PFSK-1 (cell line): ENCODE data around the gene ZNF622.

Experiments
- FOXP2 ChIP-seq: optimal IDR thresholded peaks from 2 replicates; pipeline ENCODE3; 2011; ENCODE audit warnings: borderline replicate concordance, control low read depth, inconsistent platforms; ENCODE audit not compliant: insufficient read depth; ENCODE audit errors: extremely low read length, extremely low read depth
- POLR2AphosphoS5 ChIP-seq: IDR thresholded peaks from 2 replicates; pipeline ENCODE4 v1.6.1; 2012; ENCODE audit warnings: low read depth, mild to moderate bottlenecking, control low read depth, low read length, moderate library complexity
- SIN3A ChIP-seq: IDR thresholded peaks from 2 replicates; pipeline ENCODE4 v1.6.1; 2012; ENCODE audit warnings: mild to moderate bottlenecking, low read length, moderate library complexity, borderline replicate concordance; ENCODE audit not compliant: insufficient read depth
- TAF1 ChIP-seq: IDR thresholded peaks from 2 replicates; pipeline ENCODE4 v1.6.1; 2012; ENCODE audit warnings: low read length, control low read depth, borderline replicate concordance; ENCODE audit not compliant: insufficient read depth
- TF ChIP-seq, protein P1 (sequence below), 2 experiments: IDR thresholded peaks; 2 replicates each; pipeline versions ENCODE4 v1.6.1 to v1.8.0; 2011 to 2012; ENCODE audit warnings: low read depth in 2 of 2, low read length in 2 of 2, control low read depth in 1 of 2, inconsistent platforms in 1 of 2, mild to moderate bottlenecking in 1 of 2, moderate library complexity in 1 of 2; ENCODE audit not compliant: insufficient read depth in 1 of 2

ZNF622 gene

DNA sequence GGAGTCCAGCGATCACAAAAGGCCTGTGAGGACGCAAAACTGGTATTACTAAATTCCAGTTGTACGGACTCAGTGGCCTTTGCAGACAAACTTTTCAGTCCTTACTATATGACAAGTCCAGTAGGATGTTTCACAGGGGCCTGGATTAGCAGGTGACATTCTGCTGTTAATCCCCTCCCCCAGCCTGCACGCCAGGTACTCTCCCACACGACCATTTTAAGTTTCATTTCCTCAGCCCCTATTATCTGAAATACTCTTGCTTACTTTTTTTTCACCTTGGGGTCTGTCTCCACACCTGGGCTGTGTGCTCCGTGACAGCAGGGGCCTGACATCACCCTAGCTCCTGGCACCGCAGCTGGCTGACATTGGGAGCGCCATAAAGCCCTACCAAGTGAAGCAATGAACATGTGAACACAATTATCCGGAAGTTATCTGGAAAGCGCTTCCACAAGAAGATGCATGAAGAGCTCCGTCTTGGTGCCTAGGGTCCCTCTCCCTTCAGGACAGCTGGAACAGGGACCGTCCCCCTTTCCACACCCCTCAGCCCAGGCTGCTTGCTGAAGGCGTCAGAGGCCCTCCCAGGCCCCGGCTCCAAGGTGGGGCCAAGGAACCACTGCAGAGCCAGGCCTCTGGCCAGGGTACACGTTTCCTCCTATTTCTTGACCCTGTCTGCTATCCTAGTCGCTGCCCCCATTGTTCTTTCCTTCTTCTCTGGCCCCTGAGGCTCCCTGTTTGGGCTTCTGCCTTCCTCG is 39.7 kb upstream of the ZNF622 start:
- TF ChIP-seq, protein P1, sequence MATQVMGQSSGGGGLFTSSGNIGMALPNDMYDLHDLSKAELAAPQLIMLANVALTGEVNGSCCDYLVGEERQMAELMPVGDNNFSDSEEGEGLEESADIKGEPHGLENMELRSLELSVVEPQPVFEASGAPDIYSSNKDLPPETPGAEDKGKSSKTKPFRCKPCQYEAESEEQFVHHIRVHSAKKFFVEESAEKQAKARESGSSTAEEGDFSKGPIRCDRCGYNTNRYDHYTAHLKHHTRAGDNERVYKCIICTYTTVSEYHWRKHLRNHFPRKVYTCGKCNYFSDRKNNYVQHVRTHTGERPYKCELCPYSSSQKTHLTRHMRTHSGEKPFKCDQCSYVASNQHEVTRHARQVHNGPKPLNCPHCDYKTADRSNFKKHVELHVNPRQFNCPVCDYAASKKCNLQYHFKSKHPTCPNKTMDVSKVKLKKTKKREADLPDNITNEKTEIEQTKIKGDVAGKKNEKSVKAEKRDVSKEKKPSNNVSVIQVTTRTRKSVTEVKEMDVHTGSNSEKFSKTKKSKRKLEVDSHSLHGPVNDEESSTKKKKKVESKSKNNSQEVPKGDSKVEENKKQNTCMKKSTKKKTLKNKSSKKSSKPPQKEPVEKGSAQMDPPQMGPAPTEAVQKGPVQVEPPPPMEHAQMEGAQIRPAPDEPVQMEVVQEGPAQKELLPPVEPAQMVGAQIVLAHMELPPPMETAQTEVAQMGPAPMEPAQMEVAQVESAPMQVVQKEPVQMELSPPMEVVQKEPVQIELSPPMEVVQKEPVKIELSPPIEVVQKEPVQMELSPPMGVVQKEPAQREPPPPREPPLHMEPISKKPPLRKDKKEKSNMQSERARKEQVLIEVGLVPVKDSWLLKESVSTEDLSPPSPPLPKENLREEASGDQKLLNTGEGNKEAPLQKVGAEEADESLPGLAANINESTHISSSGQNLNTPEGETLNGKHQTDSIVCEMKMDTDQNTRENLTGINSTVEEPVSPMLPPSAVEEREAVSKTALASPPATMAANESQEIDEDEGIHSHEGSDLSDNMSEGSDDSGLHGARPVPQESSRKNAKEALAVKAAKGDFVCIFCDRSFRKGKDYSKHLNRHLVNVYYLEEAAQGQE (IDR thresholded peaks at IDR 0.05; ENCODE audit: insufficient read depth in 1 of 2, low read depth in 2 of 2, low read length in 2 of 2): no peak
- TF ChIP-seq FOXP2 (no peak), TAF1 (no peak), POLR2AphosphoS5 (no peak), SIN3A (no peak)

DNA sequence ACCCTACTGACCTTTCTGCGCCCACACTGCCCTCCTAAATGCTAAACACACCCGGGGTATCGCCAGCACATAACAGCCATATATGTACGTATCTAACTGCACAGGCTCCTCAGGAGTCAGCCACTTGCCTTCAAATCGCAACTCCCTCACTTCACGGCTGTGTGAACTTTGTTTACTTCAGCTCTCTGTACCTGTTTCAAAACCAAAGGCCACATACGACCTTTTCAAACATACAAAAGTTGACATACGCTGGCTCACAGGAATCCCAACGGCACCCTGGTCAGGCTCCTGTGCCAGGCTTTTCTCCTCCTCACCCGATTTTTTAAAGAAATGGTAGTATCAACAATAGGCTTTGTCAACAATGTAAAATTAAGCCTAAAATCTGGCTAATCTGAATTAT is 39.0 kb upstream of the ZNF622 start:
- no peak for TF ChIP-seq POLR2AphosphoS5

DNA sequence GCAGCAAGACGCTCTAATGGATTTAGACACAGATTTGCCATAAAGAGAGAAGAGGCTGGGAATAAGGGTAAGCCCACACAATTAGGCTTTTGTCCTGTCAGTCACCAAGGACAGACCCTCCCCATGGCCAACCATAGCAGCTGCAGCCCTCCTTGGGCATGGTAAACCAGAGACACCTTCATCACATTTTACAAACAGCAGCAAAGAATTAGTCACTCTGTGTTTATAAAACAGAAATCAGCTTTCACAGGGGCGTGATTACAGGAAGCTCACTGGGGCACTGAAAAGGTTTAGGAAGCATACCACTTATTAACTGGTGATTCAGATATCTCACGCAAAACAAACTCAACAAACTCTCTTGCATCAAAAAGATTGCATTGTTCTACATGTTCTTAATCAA is 37.3 kb upstream of the ZNF622 start:
- TF ChIP-seq TAF1: no peak
- TF ChIP-seq SIN3A: no peak
- TF ChIP-seq FOXP2: no peak
- no peak for TF ChIP-seq POLR2AphosphoS5
- TF ChIP-seq, protein P1 (IDR thresholded peaks at IDR 0.05; ENCODE audit: insufficient read depth in 1 of 2, low read depth in 2 of 2, low read length in 2 of 2): no peak

DNA sequence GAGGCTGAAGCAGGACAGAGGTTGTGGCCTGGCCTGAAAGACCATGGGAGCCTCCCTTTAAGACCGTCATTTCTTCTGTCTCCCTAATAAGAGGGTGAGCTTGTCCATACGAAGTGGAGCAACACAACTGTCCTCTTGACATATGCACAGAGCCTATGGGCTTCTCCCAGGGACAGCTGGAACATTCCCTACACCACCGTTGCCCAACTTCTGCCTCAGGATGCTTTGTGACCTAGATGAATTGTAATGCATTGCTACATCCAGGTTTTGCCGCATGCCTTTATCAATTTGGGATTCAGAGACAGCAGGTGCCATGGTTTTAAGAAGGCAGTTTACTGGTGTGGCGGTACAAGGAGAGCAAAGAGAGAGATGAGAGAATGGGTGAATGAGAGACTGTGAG is 34.4 kb upstream of the ZNF622 start:
- TF ChIP-seq FOXP2 (no peak), TAF1 (no peak), SIN3A (no peak), POLR2AphosphoS5 (no peak)
- TF ChIP-seq, protein P1 (IDR thresholded peaks at IDR 0.05; ENCODE audit: insufficient read depth in 1 of 2, low read depth in 2 of 2, low read length in 2 of 2): no peak

DNA sequence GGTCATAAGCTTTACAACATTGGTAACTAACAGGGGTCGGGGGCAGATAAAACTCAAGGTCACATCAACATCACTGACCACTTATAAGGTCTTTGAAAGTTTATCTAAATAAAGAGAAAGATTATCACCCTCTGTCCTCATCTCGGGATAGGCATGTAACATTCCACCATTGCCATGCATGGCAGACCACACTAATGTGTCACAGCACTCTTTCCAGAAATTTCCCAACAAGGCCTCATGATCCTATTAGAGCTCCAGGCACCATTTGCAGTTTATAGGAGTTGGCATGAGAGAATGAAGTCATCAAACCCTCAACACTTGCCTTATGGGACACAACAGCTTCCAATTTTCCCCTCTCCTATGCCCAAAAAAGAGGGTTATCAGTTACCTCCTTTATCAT is 31.9 kb upstream of the ZNF622 start:
- no peak for TF ChIP-seq TAF1
- TF ChIP-seq, protein P1 (IDR thresholded peaks at IDR 0.05; ENCODE audit: insufficient read depth in 1 of 2, low read depth in 2 of 2, low read length in 2 of 2): no peak
- no peak for TF ChIP-seq FOXP2
- no peak for TF ChIP-seq SIN3A
- TF ChIP-seq POLR2AphosphoS5: no peak
